ENCODE results near the gene COG4.
"Not testable (repeated sequence)": the region's sequence is repeated elsewhere in the genome, so short reads cannot be mapped to it uniquely, and the experiment has no call there.

COG4 gene

GRCh38 chr16:70457446-70458166 lies 65.7 kb downstream of the COG4 start:
- no peak for TF ChIP-seq CTCF (conservative IDR thresholded peaks at IDR 0.05; ENCODE audit: low read length)
- no peak for DNase-seq (ENCODE audit: low read depth)
- H3K4me3 ChIP-seq (ENCODE audit: low read length): no peak overlapping the region

- TF ChIP-seq CTCF (conservative IDR thresholded peaks at IDR 0.05; ENCODE audit: low read length): no peak
- H3K4me3 ChIP-seq (ENCODE audit: low read length): no peak overlapping the region
Observed at GRCh38 chr16:70455910-70456309, 67.4 kb downstream of the COG4 start.

GRCh38 chr16:70454222-70455034 lies 68.9 kb downstream of the COG4 start, which contains the start of gene FCSK:
FCSK (plus strand) TSS chr16:70454595; CDS start chr16:70463191, 8,596 bp downstream.
- peak; percentile 45 for DNase-seq (ENCODE audit: low read depth)
- H3K4me3 ChIP-seq (ENCODE audit: low read length): peak within 1 kb of the TSS; percentile 81
- no peak for TF ChIP-seq CTCF (conservative IDR thresholded peaks at IDR 0.05; ENCODE audit: low read length)

More at GRCh38 chr16:70455910-70456309, 67.4 kb downstream of the COG4 start:
- no peak for DNase-seq (ENCODE audit: low read depth)

GRCh38 chr16:70453892-70454221 lies 69.5 kb downstream of the COG4 start:
- peak; percentile 30 for DNase-seq (ENCODE audit: low read depth)
- no peak for TF ChIP-seq CTCF (conservative IDR thresholded peaks at IDR 0.05; ENCODE audit: low read length)
- peak overlapping the region; percentile 81 for H3K4me3 ChIP-seq (ENCODE audit: low read length)

- DNase-seq (ENCODE audit: low read depth): no peak
- H3K4me3 ChIP-seq (ENCODE audit: low read length): peak overlapping the region; percentile 81
- no peak for TF ChIP-seq CTCF (conservative IDR thresholded peaks at IDR 0.05; ENCODE audit: low read length)
Observed at GRCh38 chr16:70453117-70453891, 70.0 kb downstream of the COG4 start.

- not testable (repeated sequence) for H3K4me3 ChIP-seq (ENCODE audit: low read length)
Observed at GRCh38 chr16:70451004-70451340, 72.4 kb downstream of the COG4 start.

GRCh38 chr16:70450142-70451003 lies 73.0 kb downstream of the COG4 start:
- H3K4me3 ChIP-seq (ENCODE audit: low read length); DNase-seq (ENCODE audit: low read depth): not testable (repeated sequence)

More at GRCh38 chr16:70451004-70451340, 72.4 kb downstream of the COG4 start:
- DNase-seq (ENCODE audit: low read depth): not testable (repeated sequence)
